HCT116 (cell line): ENCODE measurements around the gene TTC9. TPM values are rescaled to one million over a fixed set of nuclear protein-coding genes. Genes with fewer than 3 reads are reported as not detected.

Source experiments
- ATAC-seq: fragments of 200-7000 bp; cut with Tn5 transposase; 2 replicates; pipeline ENCODE4 v1.9.1; 2020; ENCODE audit warnings: mild to moderate bottlenecking, moderate library complexity
- BruUV-seq: library from RNA; stranded (reverse); fragments of 400-500 nt; replicated peaks from 2 replicates; lab custom pipeline; 2021; lab: Mats Ljungman, UMichigan
- CTCF ChIA-PET: fragments of 300-600 bp; sonication (Branson Sonifier 250); formaldehyde crosslinking; loops from one replicate; lab custom pipeline; 2021; ENCODE audit warnings: antibody characterized with exemption; lab: Charles Lee
- POLR2A ChIA-PET: fragments of 300-600, 350-600 bp; sonication (Branson Sonifier 250); formaldehyde crosslinking; loops from one replicate; lab custom pipeline; 2021; ENCODE audit warnings: antibody characterized with exemption; lab: Charles Lee
- RAD21 ChIA-PET, 2 experiments: fragments of 300-600 bp; sonication (Branson Sonifier 250); formaldehyde crosslinking; loops; one replicate each; lab custom pipeline; 2023; ENCODE audit warnings: low total read pairs in 2 of 2; ENCODE audit not compliant: uncharacterized antibody in 2 of 2, unreplicated experiment in 2 of 2, low non-redundant PET in 1 of 2; lab: Charles Lee
- DNase-seq: peaks from one replicate; pipeline ENCODE4 v3.0.0-alpha.2; 2010; ENCODE audit warnings: low read depth, low spot score
- H2AFZ ChIP-seq: fragments of 200-600 bp; shearing (Covaris generic), sonication (generic); 2 replicates; pipeline ENCODE4 v1.6.1; 2017; ENCODE audit warnings: low read depth, mixed run types, mixed read lengths, antibody characterized with exemption, low read length; ENCODE audit not compliant: poor library complexity, severe bottlenecking
- H3K27ac ChIP-seq: 2 replicates; pipeline ENCODE4 v1.5.1; 2012; ENCODE audit warnings: low read depth, low read length
- H3K27me3 ChIP-seq: fragments of 200-600 bp; sonication (generic); 2 replicates; pipeline ENCODE4 v1.6.1; 2016; ENCODE audit warnings: mixed run types, low read length, mixed read lengths; ENCODE audit not compliant: insufficient read depth
- H3K36me3 ChIP-seq, 2 experiments: fragments of 200-500 bp in 1 of 2; fragments of 200-600 bp in 1 of 2; sonication (Bioruptor generic) in 1 of 2; sonication (generic) in 1 of 2; 2 replicates each; pipeline versions ENCODE4 v1.5.1 to v1.6.1; 2014 to 2016; ENCODE audit warnings: low read length in 2 of 2, inconsistent platforms in 1 of 2, mixed read lengths in 1 of 2, mixed run types in 1 of 2; ENCODE audit not compliant: insufficient read depth in 2 of 2, control insufficient read depth in 1 of 2
- H3K4me1 ChIP-seq, 2 experiments: fragments of 200-600 bp in 1 of 2; sonication (generic) in 1 of 2; 2 replicates each; pipeline versions ENCODE4 v1.5.1 to v1.6.1; 2012 to 2017; ENCODE audit warnings: low read length in 2 of 2, inconsistent platforms in 1 of 2, mild to moderate bottlenecking in 1 of 2, mixed read lengths in 1 of 2, mixed run types in 1 of 2, moderate library complexity in 1 of 2; ENCODE audit not compliant: insufficient read depth in 2 of 2, control insufficient read depth in 1 of 2
- H3K4me2 ChIP-seq: fragments of 200-600 bp; sonication (generic); 2 replicates; pipeline ENCODE4 v1.6.1; 2017; ENCODE audit warnings: mixed run types, low read length, mixed read lengths
- H3K4me3 ChIP-seq, 2 experiments: fragments of 200-600 bp in 1 of 2; sonication (generic) in 1 of 2; replicated peaks in 1 of 2; 2 replicates each; pipeline ENCODE4 v1.5.1; 2011 to 2016; ENCODE audit warnings: low read length in 2 of 2, control low read depth in 1 of 2, low read depth in 1 of 2, mild to moderate bottlenecking in 1 of 2, mixed read lengths in 1 of 2, mixed run types in 1 of 2
- H3K79me2 ChIP-seq: fragments of 200-600 bp; sonication (generic); 2 replicates; pipeline ENCODE4 v1.6.1; 2017; ENCODE audit warnings: mild to moderate bottlenecking, mixed run types, low read length, moderate library complexity, mixed read lengths; ENCODE audit not compliant: insufficient read depth
- H3K9ac ChIP-seq: fragments of 200-600 bp; sonication (generic); 2 replicates; pipeline ENCODE4 v1.6.1; 2016; ENCODE audit warnings: low read length, mixed read lengths
- H3K9me2 ChIP-seq: fragments of 200-600 bp; sonication (generic), shearing (Covaris generic); 2 replicates; pipeline ENCODE4 v1.6.1; 2017; ENCODE audit warnings: mixed run types, mild to moderate bottlenecking, moderate library complexity; ENCODE audit not compliant: insufficient read depth
- H3K9me3 ChIP-seq, 2 experiments: fragments of 200-500 bp in 1 of 2; fragments of 200-600 bp in 1 of 2; sonication (Bioruptor generic) in 1 of 2; sonication (generic) in 1 of 2; 2 replicates each; pipeline ENCODE4 v1.6.1; 2014 to 2017; ENCODE audit warnings: low read length in 2 of 2, mixed read lengths in 2 of 2, inconsistent platforms in 1 of 2, low read depth in 1 of 2, mild to moderate bottlenecking in 1 of 2, mixed run types in 1 of 2, moderate library complexity in 1 of 2; ENCODE audit not compliant: control insufficient read depth in 1 of 2, insufficient read depth in 1 of 2
- H4K20me1 ChIP-seq: fragments of 200-600 bp; sonication (generic), shearing (Covaris generic); 2 replicates; pipeline ENCODE4 v1.6.1; 2017; ENCODE audit warnings: mixed run types, mild to moderate bottlenecking, moderate library complexity; ENCODE audit not compliant: insufficient read depth
- FOSL1 ChIP-seq: IDR thresholded peaks from 2 replicates; pipeline ENCODE4 v1.6.1; 2012; ENCODE audit warnings: low read depth
- RAD21 ChIP-seq: IDR thresholded peaks from 2 replicates; pipeline ENCODE4 v1.6.1; 2012; ENCODE audit warnings: low read depth, mild to moderate bottlenecking
- TCF7L2 ChIP-seq: IDR thresholded peaks from 2 replicates; pipeline ENCODE4 v1.7.0; 2011; ENCODE audit warnings: borderline replicate concordance, inconsistent platforms; ENCODE audit not compliant: insufficient read depth, insufficient read length; ENCODE audit errors: extremely low read depth
- ZNF274 ChIP-seq: fragments of 200-500 bp; sonication (Bioruptor generic); IDR thresholded peaks from 2 replicates; pipeline ENCODE4 v1.6.1; 2014; ENCODE audit warnings: mild to moderate bottlenecking, low read depth, low read length, inconsistent platforms
- intact Hi-C: fragments of 100-400 bp; cut with micrococcal nuclease; formaldehyde crosslinking; loops from 2 replicates; pipeline ENCODE4 v1.10.0; 2022
- total RNA-seq: library from RNA; stranded (reverse); gene quantifications from one replicate; pipeline ENCODE4 v1.2.1, GENCODE V29; 2021; ENCODE audit not compliant: unreplicated experiment
- TF ChIP-seq, protein P1 (sequence below), 3 experiments: fragments of 200-600 bp in 1 of 3; sonication (generic) in 1 of 3; IDR thresholded peaks in 2 of 3; conservative IDR thresholded peaks in 1 of 3; 2 replicates each; pipeline ENCODE4 v1.5.1; 2012 to 2017; ENCODE audit warnings: low read depth in 2 of 3, low read length in 2 of 3, antibody characterized with exemption in 1 of 3, borderline replicate concordance in 1 of 3, control low read depth in 1 of 3, mild to moderate bottlenecking in 1 of 3, mixed read lengths in 1 of 3, mixed run types in 1 of 3, moderate library complexity in 1 of 3; ENCODE audit not compliant: insufficient read depth in 1 of 3

TTC9 gene
- total RNA-seq, 1 experiment from 2014 or later, result 2.4 TPM

DNA sequence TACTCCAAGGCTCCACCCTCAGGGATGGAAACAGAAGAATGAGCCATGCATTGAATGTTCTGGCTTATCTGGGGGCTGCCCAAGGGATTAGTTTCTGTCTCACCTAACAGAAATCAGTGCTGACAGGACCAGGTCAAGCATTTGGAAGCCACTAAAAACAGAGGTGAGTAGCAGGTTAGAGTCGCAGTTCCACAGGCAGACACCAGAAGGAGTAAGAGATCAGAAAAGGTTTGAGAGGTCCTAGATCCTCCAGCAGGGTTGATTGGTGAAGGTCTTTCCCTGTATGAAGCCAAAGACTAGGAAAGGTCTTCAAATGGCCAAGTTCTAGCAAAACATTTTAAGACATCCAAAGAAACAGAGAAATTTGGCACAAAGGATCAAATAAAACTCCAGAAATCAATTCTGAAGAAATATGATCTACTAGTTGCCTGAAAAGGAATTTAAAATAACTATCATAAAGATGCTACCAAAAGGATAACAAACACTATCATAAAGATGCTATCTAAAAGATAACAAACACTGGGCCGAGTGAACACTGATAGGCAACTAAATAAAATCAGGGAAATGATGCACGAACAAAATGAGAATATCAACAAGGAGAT lies 19.5 kb upstream of the TTC9 start:
- CTCF ChIA-PET, result interaction anchor here (1.0 to 5.4 kb wide), 4 partner anchors 92 to 196 kb away, joined by 3 to 33 read pairs (median 4); partner anchors contain the start of gene MAP3K9
- POLR2A ChIA-PET, result no interaction called here
- DNase-seq, result peak; percentile 53

DNA sequence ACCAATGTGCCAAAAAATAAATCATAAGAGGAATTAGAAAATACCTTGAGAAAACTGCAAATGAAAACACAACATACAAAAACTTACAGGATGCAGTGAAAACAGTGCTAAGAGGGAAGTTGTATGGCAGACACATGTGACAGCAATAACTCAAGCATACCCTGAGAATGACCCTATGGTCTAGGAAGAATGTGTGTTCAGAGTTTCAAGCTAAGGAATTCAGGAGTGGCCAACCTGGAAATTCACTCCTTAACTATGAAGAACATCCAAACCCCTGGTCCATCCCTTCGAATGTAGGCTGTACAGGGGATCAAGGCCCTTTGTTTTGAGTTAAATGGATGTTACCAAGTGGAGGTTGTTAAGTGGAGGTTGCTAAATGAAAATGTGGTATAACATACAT lies 16.7 kb upstream of the TTC9 start:
- Histone ChIP-seq H3K79me2 (no peaks in the 10 kb centered on the region), H3K9ac (no peak overlapping the region), H3K27ac (no peak overlapping the region), H3K9me2 (no peaks in the 10 kb centered on the region), H3K36me3 (no peaks in the 10 kb centered on the region), H3K4me1 (no peaks in the 10 kb centered on the region), H3K27me3 (no peaks in the 10 kb centered on the region), H3K4me2 (no peak overlapping the region), H2AFZ (no peak overlapping the region), H3K4me3 (no peak overlapping the region), H3K9me3 (peaks cover 0 to 9% of the 10 kb centered on the region in 2 experiments; a peak in 3 of 4 replicates), H4K20me1 (no peaks in the 10 kb centered on the region)
- ChIA-PET CTCF (interaction anchor here (1.0 to 5.4 kb wide), 2 partner anchors 89 to 193 kb away, joined by 4 to 33 read pairs; no protein-coding TSS in a partner anchor), RAD21 (no interaction called here), POLR2A (no interaction called here)
- no peak for TF ChIP-seq TCF7L2
- ATAC-seq, result no peak
- BruUV-seq, result no TSS peak
- intact Hi-C loops, result no loop called here
- no peak for DNase-seq

More for the DNA sequence above, 19.5 kb upstream of the TTC9 start:
- Histone ChIP-seq H3K9me3 (peaks cover 0 to 9% of the 10 kb centered on the region in 2 experiments; a peak in 3 of 4 replicates), H3K27ac (no peak overlapping the region), H3K36me3 (no peaks in the 10 kb centered on the region), H2AFZ (no peak overlapping the region), H3K9ac (no peak overlapping the region), H3K4me3 (no peak overlapping the region), H3K9me2 (no peaks in the 10 kb centered on the region), H3K27me3 (no peaks in the 10 kb centered on the region), H3K4me2 (no peak overlapping the region), H3K4me1 (no peaks in the 10 kb centered on the region), H3K79me2 (no peaks in the 10 kb centered on the region), H4K20me1 (no peaks in the 10 kb centered on the region)
- TF ChIP-seq, protein P1, sequence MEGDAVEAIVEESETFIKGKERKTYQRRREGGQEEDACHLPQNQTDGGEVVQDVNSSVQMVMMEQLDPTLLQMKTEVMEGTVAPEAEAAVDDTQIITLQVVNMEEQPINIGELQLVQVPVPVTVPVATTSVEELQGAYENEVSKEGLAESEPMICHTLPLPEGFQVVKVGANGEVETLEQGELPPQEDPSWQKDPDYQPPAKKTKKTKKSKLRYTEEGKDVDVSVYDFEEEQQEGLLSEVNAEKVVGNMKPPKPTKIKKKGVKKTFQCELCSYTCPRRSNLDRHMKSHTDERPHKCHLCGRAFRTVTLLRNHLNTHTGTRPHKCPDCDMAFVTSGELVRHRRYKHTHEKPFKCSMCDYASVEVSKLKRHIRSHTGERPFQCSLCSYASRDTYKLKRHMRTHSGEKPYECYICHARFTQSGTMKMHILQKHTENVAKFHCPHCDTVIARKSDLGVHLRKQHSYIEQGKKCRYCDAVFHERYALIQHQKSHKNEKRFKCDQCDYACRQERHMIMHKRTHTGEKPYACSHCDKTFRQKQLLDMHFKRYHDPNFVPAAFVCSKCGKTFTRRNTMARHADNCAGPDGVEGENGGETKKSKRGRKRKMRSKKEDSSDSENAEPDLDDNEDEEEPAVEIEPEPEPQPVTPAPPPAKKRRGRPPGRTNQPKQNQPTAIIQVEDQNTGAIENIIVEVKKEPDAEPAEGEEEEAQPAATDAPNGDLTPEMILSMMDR (IDR thresholded peaks at IDR 0.05 in 2 of 3, conservative IDR thresholded peaks at IDR 0.05 in 1 of 3; ENCODE audit: borderline replicate concordance in 1 of 3, insufficient read depth in 1 of 3, low read depth in 2 of 3, low read length in 2 of 3), result peak; percentile 81 to 89 (median 88)
- no peak for TF ChIP-seq FOSL1
- peak; percentile 91 for TF ChIP-seq RAD21
- no peak for TF ChIP-seq ZNF274
- BruUV-seq, result no TSS peak
- RAD21 ChIA-PET, result no interaction called here
- ATAC-seq, result peak; percentile 98
- intact Hi-C loops, result loop anchor here (1.0 kb wide), 3 partner anchors 92 to 334 kb away; no protein-coding TSS in a partner anchor
